Fibroblast of skin of abdomen (primary cell): ENCODE results near the gene PRR13.
"Not testable (repeated sequence)": the region's sequence is repeated elsewhere in the genome, so short reads cannot be mapped to it uniquely, and the experiment has no call there.

Source experiments
- DNase-seq: peaks from one replicate; pipeline ENCODE4 v3.0.0-alpha.2; 2013

The PRR13 gene

GRCh38 chr12:53439582-53439981 is 2.0 kb upstream of the PRR13 start:
- not testable (repeated sequence) for DNase-seq

GRCh38 chr12:53443955-53444354 is 2.4 kb downstream of the PRR13 start:
- no peak for DNase-seq

- DNase-seq: not testable (repeated sequence)
Measured at GRCh38 chr12:53444593-53445325, 3.2 kb downstream of the PRR13 start.

- DNase-seq: no peak
Measured at GRCh38 chr12:53450936-53451335, 9.4 kb downstream of the PRR13 start.

DNA sequence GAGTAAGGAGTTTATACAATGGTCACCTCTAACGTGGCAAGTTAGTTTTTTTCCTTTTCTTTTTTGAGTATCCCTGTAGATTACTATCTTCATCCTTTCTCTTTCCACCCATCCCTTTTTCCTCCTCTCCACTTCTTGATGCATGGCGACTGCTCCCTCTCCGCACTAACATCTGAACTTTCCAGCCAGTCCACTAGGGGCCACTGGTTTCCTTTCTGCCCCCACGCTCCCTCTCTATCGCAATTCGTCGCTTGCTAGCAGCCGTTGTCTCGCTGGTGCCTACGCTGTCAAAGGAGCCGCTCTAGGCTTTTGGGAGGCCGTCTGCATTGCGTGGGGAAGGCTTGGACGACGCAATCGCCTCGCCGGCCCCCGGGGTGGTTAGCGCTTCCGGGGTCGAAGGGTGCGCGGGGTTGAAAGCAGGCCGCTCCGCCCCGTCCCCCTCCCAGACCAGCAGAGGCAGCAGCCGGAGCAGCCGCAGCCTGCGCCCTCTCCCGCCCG is 10.2 kb downstream of the PRR13 start, which contains the start of gene PCBP2:
Gene PCBP2 (plus strand): TSS at position 442 of the 498 bp plus-strand sequence. CDS start 2,699 bp downstream, outside the sequence.
- DNase-seq: peak; percentile 100

DNA sequence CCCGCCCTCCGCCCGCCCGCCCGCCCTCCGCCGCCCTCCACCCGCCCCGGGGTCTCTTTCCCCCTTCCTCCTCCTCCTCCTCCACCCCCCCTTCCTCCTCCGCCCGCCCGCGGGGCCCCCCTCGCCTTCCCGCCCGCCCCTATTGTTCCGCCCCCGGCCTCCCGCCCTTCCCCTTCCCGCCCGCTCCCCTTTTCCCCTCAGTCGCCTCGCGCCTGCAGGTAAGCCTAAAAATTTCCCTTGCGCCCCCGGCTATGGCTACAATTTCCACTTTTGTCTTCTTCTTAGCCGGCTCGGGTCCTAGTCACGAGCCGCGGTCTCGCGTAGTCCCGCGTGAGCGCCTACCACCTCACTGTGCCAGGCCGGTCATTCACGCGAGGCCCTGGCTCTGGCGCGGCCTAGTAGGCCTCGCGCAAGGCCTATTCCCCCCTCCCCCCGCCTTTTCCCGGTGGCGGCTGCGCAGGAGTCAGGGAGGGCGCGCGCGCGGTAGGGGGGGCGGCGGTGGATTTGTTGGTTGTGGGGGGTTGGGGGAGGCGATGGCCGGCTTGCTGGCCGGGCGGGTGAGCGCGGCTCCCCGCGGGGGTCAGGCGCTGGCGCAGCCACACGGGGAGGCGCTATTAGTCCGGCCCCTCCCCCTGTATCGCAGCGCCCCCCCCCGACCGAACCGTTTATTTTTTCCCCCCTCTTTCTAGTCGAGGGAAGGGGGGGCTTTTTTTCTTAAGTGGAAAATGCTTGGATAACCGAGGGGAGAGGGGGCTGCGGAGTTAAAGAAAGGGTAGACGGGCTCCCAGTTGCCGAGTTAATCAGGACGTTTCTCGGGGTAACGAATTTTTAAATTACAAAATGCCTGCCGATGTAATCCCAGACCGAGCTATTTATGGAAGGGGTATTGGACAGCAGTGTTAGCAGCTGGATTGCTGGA is 10.9 kb downstream of the PRR13 start:
- DNase-seq: peak; percentile 87

- no peak for DNase-seq
Measured at GRCh38 chr12:53453953-53454640, 12.6 kb downstream of the PRR13 start.

DNA sequence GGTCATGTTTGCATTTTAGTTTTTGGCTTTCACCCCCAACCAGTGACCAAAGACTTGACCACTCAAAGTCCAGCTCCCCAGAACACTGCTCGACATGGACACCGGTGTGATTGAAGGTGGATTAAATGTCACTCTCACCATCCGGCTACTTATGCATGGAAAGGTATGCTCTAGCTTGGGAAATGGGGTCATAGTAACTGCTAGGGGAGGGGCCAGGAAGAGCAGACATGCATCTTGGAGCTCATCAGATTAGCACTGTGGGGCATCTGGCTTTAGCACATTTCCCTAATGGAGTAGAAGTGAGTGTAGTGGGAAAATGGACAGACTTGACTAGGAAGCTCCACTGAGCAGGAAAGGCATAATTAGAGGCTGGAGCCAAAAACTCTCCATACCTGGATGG is 13.2 kb downstream of the PRR13 start:
- DNase-seq: no peak

DNA sequence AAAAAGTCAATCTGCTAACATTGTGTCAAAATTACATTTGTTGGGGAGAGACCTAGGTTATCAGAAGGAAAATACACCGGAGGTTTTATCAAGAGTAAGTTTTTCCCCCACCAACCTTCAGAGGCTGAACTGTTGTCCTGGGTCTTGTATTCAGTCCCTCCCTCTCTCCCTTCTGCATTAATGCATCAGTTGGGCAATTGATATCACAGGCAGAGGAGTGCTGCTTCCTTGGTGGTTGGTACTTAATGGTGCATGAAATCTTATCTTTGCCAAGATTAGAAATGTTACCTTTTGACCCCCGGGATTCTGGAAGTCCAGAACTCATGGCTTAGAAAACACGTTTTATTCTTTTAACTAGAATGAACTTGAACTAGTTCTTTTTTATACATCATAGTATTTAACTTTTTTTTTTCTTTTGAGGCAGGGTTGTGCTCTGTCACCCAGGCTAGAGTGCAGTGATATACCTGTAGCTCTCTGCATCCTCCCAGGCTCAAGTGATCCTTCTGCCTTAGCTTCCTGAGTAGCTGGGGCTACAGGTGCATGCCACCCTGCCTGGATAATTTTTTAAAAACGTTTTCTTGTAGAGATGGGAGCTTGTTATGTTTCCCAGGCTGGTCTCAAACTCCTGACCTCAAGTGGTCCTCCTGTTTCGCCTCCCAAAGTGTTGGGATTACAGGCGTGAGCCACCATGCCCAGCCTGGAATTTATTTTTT is 15.3 kb downstream of the PRR13 start:
- no peak for DNase-seq

- no peak for DNase-seq
Measured at GRCh38 chr12:53459097-53459496, 17.6 kb downstream of the PRR13 start.

GRCh38 chr12:53461059-53461458 is 19.5 kb downstream of the PRR13 start:
- DNase-seq: no peak

- DNase-seq: no peak
Measured at GRCh38 chr12:53461591-53461990, 20.1 kb downstream of the PRR13 start.

DNA sequence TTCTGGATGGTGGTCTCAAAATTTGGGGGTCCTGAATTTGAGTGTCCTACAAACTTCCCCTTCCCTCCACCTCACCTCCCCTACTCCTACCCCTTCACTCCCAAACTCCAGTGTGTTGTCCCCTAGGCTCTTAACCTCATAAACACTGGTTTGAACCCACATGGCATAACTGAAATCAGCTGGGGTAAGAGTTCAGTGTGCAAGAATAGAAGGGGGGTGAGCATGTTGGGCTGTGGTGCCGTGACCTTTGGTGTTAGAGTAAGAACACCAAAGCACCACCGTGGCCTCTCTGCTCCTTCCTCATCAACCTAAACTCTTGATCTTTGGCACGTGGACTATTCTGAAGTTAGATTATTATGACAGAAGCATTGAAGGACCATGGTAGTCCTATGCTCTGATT is 21.4 kb downstream of the PRR13 start:
- DNase-seq: no peak

DNA sequence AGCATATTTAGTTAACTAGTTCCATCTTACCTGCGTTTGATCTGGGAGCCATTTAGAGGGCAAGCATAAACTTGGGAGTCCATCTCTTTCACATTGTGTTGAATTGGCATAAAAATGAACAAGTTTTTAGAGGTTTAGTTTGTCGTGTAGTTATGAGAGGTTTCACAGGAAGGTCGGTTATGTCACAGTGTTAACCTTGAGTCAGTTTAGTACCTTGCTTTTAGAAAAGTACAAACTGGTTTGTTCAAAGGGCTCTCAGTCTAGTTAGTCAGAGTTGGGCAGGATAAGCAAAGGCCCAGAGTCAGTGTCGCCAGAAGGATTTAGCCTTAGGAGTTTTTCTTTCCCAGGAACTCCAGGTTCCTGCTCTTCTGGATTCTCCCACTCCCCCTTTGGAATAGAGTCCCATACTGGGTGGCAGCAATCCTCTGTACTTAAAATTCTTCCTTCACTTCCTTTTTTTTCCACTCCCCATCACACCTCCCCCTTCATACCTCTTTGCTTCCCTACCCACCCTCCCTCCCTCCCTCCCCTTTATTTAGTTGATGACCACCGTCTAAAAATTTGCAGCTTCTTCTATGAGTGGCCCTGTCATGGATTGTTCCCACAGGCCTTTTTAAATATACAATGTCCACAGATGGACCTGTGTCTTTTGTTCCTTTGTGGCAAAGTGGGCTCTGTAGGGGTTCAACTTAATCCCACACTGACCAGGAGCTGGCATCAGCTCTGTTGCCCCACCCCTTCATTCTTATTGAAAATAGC is 22.4 kb downstream of the PRR13 start:
- DNase-seq: no peak

GRCh38 chr12:53464685-53465418 is 23.3 kb downstream of the PRR13 start:
- DNase-seq: no peak

DNA sequence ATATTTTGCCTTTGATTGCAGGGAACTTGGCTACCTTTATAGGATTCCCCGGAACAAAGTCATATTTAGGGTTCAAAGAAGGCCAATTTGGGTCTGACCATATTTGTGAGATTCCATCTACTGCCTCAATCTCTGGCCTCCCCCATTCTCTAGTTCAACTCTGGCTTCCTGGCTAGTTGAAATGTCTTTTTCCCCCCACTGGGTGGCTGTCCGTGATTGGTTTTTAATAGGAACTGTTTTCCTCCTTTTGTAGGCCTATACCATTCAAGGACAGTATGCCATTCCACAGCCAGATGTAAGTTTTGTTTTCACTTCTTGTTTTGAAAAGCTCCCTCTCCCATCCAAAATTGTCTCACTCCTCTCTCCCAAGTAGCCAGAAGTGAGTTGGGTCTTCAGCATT is 24.1 kb downstream of the PRR13 start:
- DNase-seq: no peak

DNA sequence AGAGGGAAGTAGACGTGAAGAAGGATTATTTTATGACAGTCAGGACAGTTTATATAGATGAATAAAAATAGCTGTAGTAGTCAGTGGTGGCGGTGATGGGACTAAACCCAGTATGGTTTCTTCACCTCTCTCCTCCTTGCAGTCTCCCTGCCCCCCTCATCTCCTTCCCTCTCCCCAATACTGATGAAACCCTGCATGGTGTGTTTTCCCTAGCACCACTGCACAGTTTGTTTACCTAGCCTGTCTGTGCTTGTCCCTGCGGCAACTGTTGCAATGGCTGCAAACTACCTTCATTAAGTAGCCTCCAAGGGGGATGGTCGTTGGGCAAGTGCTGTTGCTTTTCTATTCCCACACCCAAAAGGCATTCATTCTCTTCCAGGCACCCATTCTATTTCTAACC is 25.1 kb downstream of the PRR13 start:
- no peak for DNase-seq

DNA sequence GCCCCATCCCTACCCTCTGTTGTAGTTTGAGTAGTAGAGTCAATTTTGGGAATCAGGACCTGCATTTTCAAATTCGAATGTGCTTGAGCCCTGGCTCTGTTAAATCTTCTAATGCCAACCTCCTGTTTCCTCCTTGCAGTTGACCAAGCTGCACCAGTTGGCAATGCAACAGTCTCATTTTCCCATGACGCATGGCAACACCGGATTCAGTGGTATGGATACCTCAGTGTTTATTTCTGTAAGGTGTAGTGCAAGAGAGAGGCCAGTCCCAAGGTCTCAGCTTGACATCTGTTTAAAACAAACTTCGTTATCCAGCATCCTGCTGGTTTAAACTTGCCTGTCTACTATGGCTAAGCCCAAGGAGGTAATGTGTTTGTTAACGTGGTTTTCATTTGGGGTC is 25.5 kb downstream of the PRR13 start:
- no peak for DNase-seq

DNA sequence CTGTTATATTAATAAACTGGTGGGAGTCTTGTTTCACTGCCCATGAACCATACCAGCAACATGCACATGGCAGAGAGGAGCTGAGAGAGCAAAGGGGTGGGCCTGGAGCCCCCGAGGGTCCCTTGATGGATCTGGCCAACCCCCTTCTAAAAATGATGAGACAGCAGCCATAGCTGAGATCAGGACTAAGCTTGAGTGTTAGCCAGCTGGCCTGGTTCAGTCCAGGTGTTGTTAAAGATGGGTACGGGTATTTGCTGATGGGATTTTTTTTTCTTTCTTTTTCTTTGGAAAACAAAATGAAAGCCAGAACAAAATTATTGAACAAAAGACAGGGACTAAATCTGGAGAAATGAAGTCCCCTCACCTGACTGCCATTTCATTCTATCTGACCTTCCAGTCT is 26.3 kb downstream of the PRR13 start:
- no peak for DNase-seq

GRCh38 chr12:53468282-53468681 is 26.7 kb downstream of the PRR13 start:
- DNase-seq: no peak
